Gastrocnemius medialis (tissue), 4 donors: ENCODE data around the gene RFC1.

ENCODE experiments used
- POLR2A ChIP-seq, 2 donors: fragments of 450-650 bp; IDR thresholded peaks; one replicate each; pipeline ENCODE4 v1.6.1; 2017; ENCODE audit warnings: antibody characterized with exemption in 2 of 2, mild to moderate bottlenecking in 2 of 2, moderate library complexity in 2 of 2
- TF ChIP-seq, protein P1 (sequence below), 5 experiments: fragments of 450-650 bp in 3 of 5; fragments of 200-600 bp in 2 of 5; sonication (generic) in 2 of 5; IDR thresholded peaks in 4 of 5; conservative IDR thresholded peaks in 1 of 5; 1 replicate in 4 of 5; 2 replicates in 1 of 5; pipeline ENCODE4 v1.5.1; 2016 to 2019; ENCODE audit warnings: antibody characterized with exemption in 5 of 5, mild to moderate bottlenecking in 3 of 5, moderate library complexity in 3 of 5

GRCh38 chr4:39305912-39306677 is 60.1 kb downstream of the RFC1 start:
- TF ChIP-seq, protein P1, sequence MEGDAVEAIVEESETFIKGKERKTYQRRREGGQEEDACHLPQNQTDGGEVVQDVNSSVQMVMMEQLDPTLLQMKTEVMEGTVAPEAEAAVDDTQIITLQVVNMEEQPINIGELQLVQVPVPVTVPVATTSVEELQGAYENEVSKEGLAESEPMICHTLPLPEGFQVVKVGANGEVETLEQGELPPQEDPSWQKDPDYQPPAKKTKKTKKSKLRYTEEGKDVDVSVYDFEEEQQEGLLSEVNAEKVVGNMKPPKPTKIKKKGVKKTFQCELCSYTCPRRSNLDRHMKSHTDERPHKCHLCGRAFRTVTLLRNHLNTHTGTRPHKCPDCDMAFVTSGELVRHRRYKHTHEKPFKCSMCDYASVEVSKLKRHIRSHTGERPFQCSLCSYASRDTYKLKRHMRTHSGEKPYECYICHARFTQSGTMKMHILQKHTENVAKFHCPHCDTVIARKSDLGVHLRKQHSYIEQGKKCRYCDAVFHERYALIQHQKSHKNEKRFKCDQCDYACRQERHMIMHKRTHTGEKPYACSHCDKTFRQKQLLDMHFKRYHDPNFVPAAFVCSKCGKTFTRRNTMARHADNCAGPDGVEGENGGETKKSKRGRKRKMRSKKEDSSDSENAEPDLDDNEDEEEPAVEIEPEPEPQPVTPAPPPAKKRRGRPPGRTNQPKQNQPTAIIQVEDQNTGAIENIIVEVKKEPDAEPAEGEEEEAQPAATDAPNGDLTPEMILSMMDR (IDR thresholded peaks at IDR 0.05 in 4 of 5, conservative IDR thresholded peaks at IDR 0.05 in 1 of 5) = no peak
- TF ChIP-seq POLR2A (IDR thresholded peaks at IDR 0.05) = no peak
